ENCODE results near the gene SRPX2.

SRPX2 gene

DNA sequence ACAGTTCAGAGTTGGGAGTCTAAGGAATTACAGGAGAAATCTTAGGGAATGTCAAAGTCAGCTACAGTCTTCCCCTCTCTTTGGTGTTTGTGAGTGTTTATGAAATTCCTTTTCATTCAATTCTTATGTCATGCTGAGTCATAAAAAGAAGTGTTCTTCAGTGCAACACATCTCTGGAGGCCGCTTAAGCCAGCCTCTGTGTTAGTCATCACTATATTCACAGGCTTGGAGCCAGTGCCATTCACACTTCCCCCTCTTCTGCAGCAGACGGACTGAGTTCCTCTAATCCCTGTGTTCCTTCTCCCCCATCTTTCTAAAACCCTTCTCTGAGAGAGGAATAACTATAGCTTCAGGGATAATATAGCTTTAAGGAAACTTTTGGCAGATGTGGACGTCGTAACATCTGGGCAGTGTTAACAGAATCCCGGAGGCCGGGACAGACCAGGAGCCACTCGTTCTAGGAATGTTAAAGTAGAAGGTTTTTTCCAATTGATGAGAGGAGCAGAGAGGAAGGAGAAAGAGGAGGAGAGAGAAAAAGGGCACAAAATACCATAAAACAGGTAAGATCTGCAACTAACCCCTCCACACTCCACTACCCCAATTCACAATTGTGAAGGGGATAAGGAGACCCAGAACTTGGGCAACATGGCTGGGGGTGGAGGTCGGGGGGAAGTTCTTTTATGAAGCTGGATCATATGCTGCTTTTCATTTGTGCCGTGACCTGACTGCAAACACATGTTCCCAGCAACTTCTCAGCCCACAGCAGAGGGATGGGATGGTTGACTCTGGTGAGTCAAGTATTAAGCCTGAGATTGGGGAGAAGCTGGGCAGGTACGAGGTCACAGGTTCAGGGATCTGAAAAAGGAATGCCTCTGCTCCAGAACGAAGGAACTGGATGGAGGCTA is at the start of gene SRPX2:
Gene SRPX2 (plus strand): TSS at position 244 of the 905 bp plus-strand sequence. CDS start 2,124 bp downstream, outside the sequence.
- no peak for DNase-seq (ENCODE audit: low read depth in 2 of 2)

GRCh38 chrX:100596601-100597000 is 47.4 kb upstream of the SRPX2 start:
- no peak for DNase-seq (ENCODE audit: low read depth in 2 of 2)

DNA sequence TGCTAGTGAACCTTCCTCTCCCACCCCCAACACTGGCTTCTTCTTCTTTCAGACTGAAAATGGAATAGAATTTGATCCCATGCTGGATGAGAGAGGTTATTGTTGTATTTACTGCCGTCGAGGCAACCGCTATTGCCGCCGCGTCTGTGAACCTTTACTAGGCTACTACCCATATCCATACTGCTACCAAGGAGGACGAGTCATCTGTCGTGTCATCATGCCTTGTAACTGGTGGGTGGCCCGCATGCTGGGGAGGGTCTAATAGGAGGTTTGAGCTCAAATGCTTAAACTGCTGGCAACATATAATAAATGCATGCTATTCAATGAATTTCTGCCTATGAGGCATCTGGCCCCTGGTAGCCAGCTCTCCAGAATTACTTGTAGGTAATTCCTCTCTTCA is 44.5 kb upstream of the SRPX2 start:
- DNase-seq (ENCODE audit: low read depth in 2 of 2), result no peak

DNA sequence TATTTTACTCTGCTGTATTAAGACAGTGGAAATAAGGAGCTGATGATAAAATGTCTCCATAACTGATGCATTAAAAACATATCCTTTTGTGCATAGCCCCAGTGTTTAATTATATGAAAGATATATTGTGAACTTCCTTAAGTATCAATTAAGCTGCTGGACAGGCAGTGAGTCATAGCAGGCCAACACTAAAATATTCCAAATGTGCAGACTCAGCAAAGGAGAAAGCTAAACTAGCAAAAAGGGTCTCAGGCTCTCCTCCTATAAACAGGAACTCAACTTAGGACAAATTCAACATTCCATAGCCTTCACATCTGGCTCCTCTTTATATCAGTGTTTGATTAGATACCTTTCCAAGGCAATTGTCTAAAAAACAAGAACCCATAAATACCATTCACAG is 43.7 kb upstream of the SRPX2 start:
- no peak for DNase-seq (ENCODE audit: low read depth in 2 of 2)

DNA sequence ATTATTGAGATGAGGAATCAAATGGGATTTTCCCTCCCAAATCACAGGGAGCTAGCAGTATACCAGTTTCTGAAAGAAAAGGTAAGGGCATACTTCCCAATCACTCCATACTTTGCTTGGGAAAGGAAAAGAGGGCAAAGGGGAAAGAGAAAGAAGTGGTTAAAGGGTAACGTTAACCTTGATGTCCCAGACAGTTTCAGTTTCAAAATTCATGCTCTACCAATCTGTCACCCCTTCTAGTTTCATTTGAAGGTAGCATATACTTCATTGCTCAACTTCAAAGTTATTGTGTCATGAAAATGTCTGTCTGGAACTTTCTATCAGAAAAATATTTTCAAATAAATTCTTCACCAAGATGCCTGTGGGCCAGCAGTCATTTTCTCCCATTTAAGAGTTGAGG is 43.2 kb upstream of the SRPX2 start:
- no peak for DNase-seq (ENCODE audit: low read depth in 2 of 2)

- DNase-seq (ENCODE audit: low read depth in 2 of 2), result no peak
Measured at GRCh38 chrX:100606753-100607152, 37.2 kb upstream of the SRPX2 start.

GRCh38 chrX:100609591-100609990 is 34.4 kb upstream of the SRPX2 start:
- no peak for DNase-seq (ENCODE audit: low read depth in 2 of 2)

GRCh38 chrX:100611951-100612350 is 32.0 kb upstream of the SRPX2 start:
- no peak for DNase-seq (ENCODE audit: low read depth in 2 of 2)

DNA sequence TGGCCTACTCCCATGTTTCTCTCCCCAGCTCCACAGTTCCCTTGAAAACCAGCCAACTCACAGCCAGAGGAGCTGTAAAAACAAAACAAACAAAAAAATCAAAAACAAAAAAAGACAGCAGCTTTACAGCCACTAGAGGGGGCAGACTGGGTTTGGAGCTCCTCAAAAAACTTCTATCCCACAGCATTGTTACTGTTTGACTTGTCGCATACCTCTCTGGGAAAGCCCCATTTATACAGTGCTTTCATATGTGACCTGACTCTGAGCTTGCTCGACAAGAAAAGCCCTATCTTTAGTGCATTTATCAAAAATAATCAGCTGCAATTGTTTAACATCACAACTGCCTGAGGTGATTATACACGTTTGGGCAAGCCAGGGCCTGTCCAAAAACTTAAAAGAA is 29.0 kb upstream of the SRPX2 start:
- no peak for DNase-seq (ENCODE audit: low read depth in 2 of 2)

GRCh38 chrX:100623001-100623400 is 21.0 kb upstream of the SRPX2 start:
- DNase-seq (ENCODE audit: low read depth in 2 of 2), result no peak

DNA sequence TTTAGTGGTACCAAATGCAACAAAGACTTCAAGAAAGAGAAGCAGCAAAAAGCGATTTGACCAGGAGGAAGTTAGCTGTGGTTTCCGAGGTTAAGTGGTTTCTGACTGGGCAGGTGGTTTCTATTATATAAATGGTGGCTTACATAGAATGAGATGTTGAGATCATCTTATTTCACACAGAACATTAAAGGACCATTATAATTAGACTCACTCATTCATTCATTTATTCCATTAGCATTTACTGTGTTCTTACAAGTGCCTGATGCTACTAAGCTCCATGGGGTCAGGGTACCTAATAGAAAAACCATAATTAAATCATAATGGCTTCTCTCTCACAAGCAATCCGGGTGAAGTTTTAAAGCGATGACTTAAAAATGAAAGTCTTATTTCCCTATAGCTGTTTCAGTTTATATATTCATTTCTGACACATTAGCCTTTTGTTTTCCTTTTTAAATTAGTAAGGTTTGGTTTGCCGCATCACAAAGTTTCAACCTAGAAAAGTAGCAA is 18.0 kb upstream of the SRPX2 start:
- no peak for DNase-seq (ENCODE audit: low read depth in 2 of 2)

- DNase-seq (ENCODE audit: low read depth in 2 of 2), result no peak
Measured at GRCh38 chrX:100635040-100635439, 9.0 kb upstream of the SRPX2 start.

DNA sequence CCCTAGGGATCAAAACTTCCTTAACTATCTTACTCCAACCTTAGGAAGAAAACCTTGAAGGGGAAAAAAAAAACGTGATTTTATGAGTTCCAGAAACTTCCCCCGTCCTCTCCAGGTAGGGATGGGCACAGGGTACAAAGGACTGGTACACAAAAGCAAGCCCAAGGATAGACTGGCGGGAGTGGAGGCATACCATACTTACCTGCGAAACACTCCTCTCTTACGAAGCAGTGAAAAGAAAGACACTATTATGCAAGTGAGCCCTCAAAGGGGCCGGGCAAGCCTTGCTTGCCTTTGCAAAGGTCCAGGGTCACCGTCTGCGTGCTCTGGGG is 8.0 kb upstream of the SRPX2 start:
- DNase-seq (ENCODE audit: low read depth in 2 of 2), result no peak

GRCh38 chrX:100636321-100636991 is 7.5 kb upstream of the SRPX2 start, which contains the start of gene TSPAN6:
TSPAN6 (minus strand) TSS chrX:100636806; CDS start chrX:100636694, 112 bp downstream.
- peak; percentile 56 to 62 for DNase-seq (ENCODE audit: low read depth in 2 of 2)

- no peak for DNase-seq (ENCODE audit: low read depth in 2 of 2)
Measured at GRCh38 chrX:100642290-100642689, 1.7 kb upstream of the SRPX2 start.

- no peak for DNase-seq (ENCODE audit: low read depth in 2 of 2)
Measured at GRCh38 chrX:100643212-100643611, 787 bp upstream of the SRPX2 start.

- no peak for DNase-seq (ENCODE audit: low read depth in 2 of 2)
Measured at GRCh38 chrX:100645106-100645505, 1.1 kb downstream of the SRPX2 start.

DNA sequence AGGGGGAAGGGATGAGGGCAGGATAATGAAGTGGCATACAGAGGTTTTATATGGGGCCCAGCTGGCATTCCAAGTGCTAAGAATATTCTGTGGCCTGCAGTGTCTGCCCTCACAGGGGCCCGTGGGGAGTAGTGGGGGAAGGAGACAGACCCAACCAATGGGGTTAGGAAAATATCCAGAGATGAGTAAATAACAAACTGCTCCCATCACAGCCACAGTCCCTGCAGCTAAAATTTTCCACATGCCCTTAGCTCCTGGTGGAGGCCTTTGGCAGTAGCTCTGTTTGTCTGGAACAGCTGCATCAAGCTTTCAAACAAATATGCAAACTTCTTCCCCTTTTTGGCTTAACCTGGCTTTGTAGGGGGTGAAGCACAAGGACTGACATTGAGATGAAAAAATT is 3.1 kb downstream of the SRPX2 start:
- no peak for DNase-seq (ENCODE audit: low read depth in 2 of 2)

- no peak for DNase-seq (ENCODE audit: low read depth in 2 of 2)
Measured at GRCh38 chrX:100647739-100648138, 3.7 kb downstream of the SRPX2 start.

GRCh38 chrX:100648458-100649417 is 4.7 kb downstream of the SRPX2 start:
- no peak for DNase-seq (ENCODE audit: low read depth in 2 of 2)

- DNase-seq (ENCODE audit: low read depth in 2 of 2), result no peak
Measured at GRCh38 chrX:100649550-100650356, 5.8 kb downstream of the SRPX2 start.

Measured in stimulated activated CD4-positive, alpha-beta T cell treated with anti-CD3 and anti-CD28 coated beads, Interleukin-4, amount 100 ng/mL, for 48 hours (primary cell).